IPS-18c (cell line): Measurements from ENCODE around the gene PPP1R13B.

Source experiments
- H3K4me3 ChIP-seq: 2 replicates; pipeline ENCODE4 v1.7.0; 2013; ENCODE audit warnings: low read depth, mild to moderate bottlenecking, low read length, moderate library complexity; ENCODE audit not compliant: insufficient read depth
- H3K9me3 ChIP-seq: one replicate; pipeline ENCODE4 v1.6.1; 2013; ENCODE audit warnings: mild to moderate bottlenecking, low read length, moderate library complexity; ENCODE audit not compliant: control insufficient read depth, insufficient read depth

Gene PPP1R13B

GRCh38 chr14:103684471-103684870 is 162.9 kb downstream of the PPP1R13B start:
- Histone ChIP-seq H3K4me3 (no peak overlapping the region), H3K9me3 (no peaks in the 10 kb centered on the region)
